Heart left ventricle (tissue), 16 donors: Measurements from ENCODE around the gene EIF2B2. TPM values are rescaled to one million over a fixed set of nuclear protein-coding genes. Genes with fewer than 3 reads are reported as not detected.
A peak's percentile ranks its signal among the peaks of the same experiment; 100 is the strongest.

ENCODE experiments used
- ATAC-seq, 4 donors: fragments of 200-7000 bp; cut with Tn5 transposase; one replicate each; pipeline ENCODE4 v1.9.1; 2020 to 2022; ENCODE audit warnings: moderate library complexity in 4 of 4, mild to moderate bottlenecking in 3 of 4, moderate number of reproducible peaks in 1 of 4
- DNase-seq, 5 donors: peaks; one replicate each; pipeline ENCODE4 v3.0.0-alpha.2; 2020
- H3K27ac ChIP-seq, 12 donors: fragments of 200-600 bp; sonication (generic) in 4 of 12; one replicate each; pipeline versions ENCODE4 v1.5.0 to v1.8.0; 2016 to 2022; ENCODE audit warnings: mild to moderate bottlenecking in 2 of 12
- H3K27me3 ChIP-seq, 9 donors: fragments of 200-600 bp; sonication (generic) in 2 of 9; one replicate each; pipeline versions ENCODE4 v1.5.1 to v1.8.0; 2016 to 2022; ENCODE audit warnings: mild to moderate bottlenecking in 3 of 9
- H3K36me3 ChIP-seq, 9 donors: fragments of 200-600 bp; sonication (generic) in 2 of 9; one replicate each; pipeline versions ENCODE4 v1.5.0 to v1.8.0; 2018 to 2022; ENCODE audit warnings: mild to moderate bottlenecking in 2 of 9
- H3K4me1 ChIP-seq, 12 donors: fragments of 200-600 bp; sonication (generic) in 4 of 12; one replicate each; pipeline versions ENCODE4 v1.5.0 to v1.8.0; 2016 to 2022; ENCODE audit warnings: mild to moderate bottlenecking in 3 of 12
- H3K4me3 ChIP-seq, 12 donors: fragments of 200-600 bp; sonication (generic) in 4 of 12; one replicate each; pipeline versions ENCODE4 v1.5.0 to v1.8.0; 2017 to 2022; ENCODE audit warnings: mild to moderate bottlenecking in 9 of 12, moderate library complexity in 4 of 12
- H3K9me3 ChIP-seq, 12 donors: fragments of 200-600 bp; sonication (generic) in 4 of 12; one replicate each; pipeline versions ENCODE4 v1.5.0 to v1.8.0; 2016 to 2022; ENCODE audit warnings: mild to moderate bottlenecking in 1 of 12
- POLR2A ChIP-seq, 2 donors: fragments of 450-650 bp; IDR thresholded peaks; one replicate each; pipeline ENCODE4 v1.6.1; 2017; ENCODE audit warnings: antibody characterized with exemption in 2 of 2, mild to moderate bottlenecking in 2 of 2, moderate library complexity in 2 of 2
- WGBS, 4 donors: extraction: QIAGEN DNeasy Blood & Tissue Kit in 2 of 4; methylation state at CpG; one replicate each; pipeline versions ENCODE4 v1.1.5 to v1.1.7; 2013 to 2018; 5-methylcytosine and 5-hydroxymethylcytosine counted together
- intact Hi-C, 10 donors: fragments of 100-400 bp; cut with DNase I; formaldehyde crosslinking; loops; one replicate each; pipeline versions ENCODE4 v1.11.1 to v1.14.2; 2022
- polyA plus RNA-seq, 2 donors: library from polyadenylated mRNA; stranded (reverse); fragments of 200-250 nt; gene quantifications; one replicate each; pipeline ENCODE4 v1.2.3, GENCODE V29; 2013
- total RNA-seq, 9 donors: library from RNA; depleted of rRNA in 2 of 9; stranded (reverse); fragments of >200 nt in 2 of 9; fragmentation: NEBNext Ultra II Directional in 3 of 9; extraction: Animal tissue kit (Norgen Biotek cat#: 25700) in 3 of 9; gene quantifications; one replicate each; pipeline versions ENCODE4 v1.1.0 to v1.2.4, GENCODE V29; 2016 to 2023
- TF ChIP-seq, protein P1 (sequence below), 12 donors: fragments of 200-600 bp; sonication (generic) in 4 of 12; IDR thresholded peaks; one replicate each; pipeline versions ENCODE4 v1.5.0 to v1.8.0; 2018 to 2022; ENCODE audit warnings: antibody characterized with exemption in 12 of 12, mild to moderate bottlenecking in 5 of 12
- donor health status: ischemic (EF 13 %, LVEDD 7.1; RV severe dilation, severe dysfunction).
- donor health status: healthy with polysubstance abuse.
- donor health status: DM: no; HTN: yes; CAD: no.
- donor health status: DM: no; HTN: no; CAD: no.
- donor health status: ischemic (EF 25% LVEDD 6.9; RV normal size, moderate dysfunction).
- donor health status: ischemic (EF 25% LVEDD 5.7; RV mildly dilated, moderate dysfunction).
- donor health status: healthy.
- donor health status: DM: yes; HTN: yes; CAD: no.
- donor health status: ischemic (EF 35%, LVEDD 5.7; RV mildly dilated, moderate dysfunction).
- donor health status: nonischemic (EF 11% LVEDD 7.7; RV severe dilation, severe dysfunction).
- donor health status: DM: yes; HTN: yes; CAD: no.
- donor health status: PGD.
- donor health status: ischemic (EF 29% LVEDD 5.4; RV normal size, mild dysfunction).
- donor health status: nonischemic (EF 23%, LVEDD 6.1; RV moderate dilation, normal function).

EIF2B2 gene
- total and polyA plus RNA-seq, 11 donors = 16.0 to 68.8 (median 30.3) TPM

DNA sequence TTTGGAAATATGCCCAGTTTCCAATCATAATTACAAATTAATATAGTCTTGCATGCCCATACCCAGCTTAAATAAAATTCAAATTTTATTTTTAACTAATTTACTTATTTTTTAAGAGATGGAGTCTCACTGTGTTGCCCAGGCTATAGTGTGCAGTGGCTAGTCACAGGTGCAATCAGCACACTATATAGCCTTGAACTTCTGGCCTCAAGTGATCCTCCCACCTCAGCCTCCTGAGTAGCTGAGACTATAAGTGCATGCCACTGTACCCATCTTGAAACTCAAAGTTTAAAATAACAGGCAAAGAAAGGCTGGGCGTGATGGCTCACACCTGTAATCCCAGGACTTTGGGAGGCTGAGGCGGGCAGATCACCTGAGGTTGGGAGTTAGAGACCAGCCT is 38.2 kb downstream of the EIF2B2 start:
- TF ChIP-seq, protein P1, sequence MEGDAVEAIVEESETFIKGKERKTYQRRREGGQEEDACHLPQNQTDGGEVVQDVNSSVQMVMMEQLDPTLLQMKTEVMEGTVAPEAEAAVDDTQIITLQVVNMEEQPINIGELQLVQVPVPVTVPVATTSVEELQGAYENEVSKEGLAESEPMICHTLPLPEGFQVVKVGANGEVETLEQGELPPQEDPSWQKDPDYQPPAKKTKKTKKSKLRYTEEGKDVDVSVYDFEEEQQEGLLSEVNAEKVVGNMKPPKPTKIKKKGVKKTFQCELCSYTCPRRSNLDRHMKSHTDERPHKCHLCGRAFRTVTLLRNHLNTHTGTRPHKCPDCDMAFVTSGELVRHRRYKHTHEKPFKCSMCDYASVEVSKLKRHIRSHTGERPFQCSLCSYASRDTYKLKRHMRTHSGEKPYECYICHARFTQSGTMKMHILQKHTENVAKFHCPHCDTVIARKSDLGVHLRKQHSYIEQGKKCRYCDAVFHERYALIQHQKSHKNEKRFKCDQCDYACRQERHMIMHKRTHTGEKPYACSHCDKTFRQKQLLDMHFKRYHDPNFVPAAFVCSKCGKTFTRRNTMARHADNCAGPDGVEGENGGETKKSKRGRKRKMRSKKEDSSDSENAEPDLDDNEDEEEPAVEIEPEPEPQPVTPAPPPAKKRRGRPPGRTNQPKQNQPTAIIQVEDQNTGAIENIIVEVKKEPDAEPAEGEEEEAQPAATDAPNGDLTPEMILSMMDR (IDR thresholded peaks at IDR 0.05) = no peak
- no peak for TF ChIP-seq POLR2A (IDR thresholded peaks at IDR 0.05)
- DNase-seq (no peak), ATAC-seq (no peak)
- 94 to 98% (median 97%) methylated on average over 2 of the region's 2 CpGs for WGBS, 4 donors
- Histone ChIP-seq H3K4me3 (no peak overlapping the region), H3K27ac (no peak overlapping the region), H3K4me1 (peaks cover 0 to 21% (median 7%) of the 10 kb centered on the region in 12 donors), H3K36me3 (peaks cover 0 to 67% (median 48%) of the 10 kb centered on the region in 9 donors), H3K27me3 (no peaks in the 10 kb centered on the region), H3K9me3 (no peaks in the 10 kb centered on the region)
- intact Hi-C loops = no loop called here

DNA sequence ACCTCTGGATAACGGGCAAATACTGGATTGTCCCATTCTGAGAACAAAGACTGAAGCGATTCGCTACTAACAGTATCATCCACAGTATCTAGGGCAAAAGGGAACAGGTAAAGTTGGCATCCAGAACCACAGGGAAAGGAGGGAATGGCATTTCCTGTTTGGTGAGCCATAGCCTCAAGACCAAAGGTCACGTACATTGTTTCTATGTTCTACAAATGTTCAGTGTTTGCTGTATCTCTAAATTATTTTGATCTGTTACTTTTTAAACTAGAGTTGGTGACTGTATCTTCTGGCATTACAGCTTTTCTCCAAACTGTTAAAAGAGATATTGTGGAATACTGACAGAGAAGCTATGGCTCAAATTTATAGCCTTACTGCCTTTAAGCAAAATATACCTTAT is 38.9 kb downstream of the EIF2B2 start:
- ATAC-seq = no peak
- peaks cover 0 to 60% (median 41%) of the 10 kb centered on the region in 9 donors for H3K36me3 ChIP-seq

DNA sequence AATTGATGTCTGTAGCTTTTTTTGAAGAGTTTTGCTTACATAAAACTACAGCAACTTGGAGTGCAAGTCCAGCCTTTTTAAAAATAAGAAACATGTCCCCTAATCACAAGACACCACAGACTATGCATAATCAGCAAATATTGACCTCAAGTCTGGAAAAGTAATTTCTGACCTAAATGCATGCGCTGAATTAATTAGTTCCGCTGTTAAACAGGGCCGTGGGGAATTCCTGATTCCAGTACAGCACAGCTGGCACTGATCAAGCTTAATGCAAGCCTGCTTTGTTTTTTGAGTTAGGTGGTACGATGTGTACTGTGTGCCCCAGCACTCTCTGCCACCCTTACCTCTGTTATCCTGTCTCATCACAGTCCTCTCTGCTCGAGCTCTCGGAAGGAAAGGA is 39.3 kb downstream of the EIF2B2 start:
- Histone ChIP-seq H3K4me1 (peaks cover 0 to 27% (median 10%) of the 10 kb centered on the region in 12 donors), H3K9me3 (no peaks in the 10 kb centered on the region), H3K36me3 (peaks cover 0 to 56% (median 37%) of the 10 kb centered on the region in 9 donors), H3K27ac (peak overlapping the region in 1 of 12 donors; percentile 3), H3K4me3 (no peak overlapping the region), H3K27me3 (no peaks in the 10 kb centered on the region)
- ATAC-seq (no peak), DNase-seq (no peak)
- no peak for TF ChIP-seq POLR2A (IDR thresholded peaks at IDR 0.05)
- TF ChIP-seq, protein P1 (IDR thresholded peaks at IDR 0.05) = no peak
- intact Hi-C loops = no loop called here
- WGBS, 4 donors = 52 to 64% (median 60%) methylated on average over 6 of the region's 6 CpGs

More for the DNA sequence above, 38.9 kb downstream of the EIF2B2 start:
- TF ChIP-seq, protein P1 (IDR thresholded peaks at IDR 0.05) = no peak
- no peak for TF ChIP-seq POLR2A (IDR thresholded peaks at IDR 0.05)
- Histone ChIP-seq H3K27me3 (no peaks in the 10 kb centered on the region), H3K27ac (peak overlapping the region in 1 of 12 donors; percentile 3), H3K4me3 (no peak overlapping the region), H3K9me3 (no peaks in the 10 kb centered on the region), H3K4me1 (peaks cover 0 to 27% (median 9%) of the 10 kb centered on the region in 12 donors)
- 94 to 96% (median 94%) methylated on average over 4 of the region's 4 CpGs for WGBS, 4 donors
- intact Hi-C loops = no loop called here
- no peak for DNase-seq

DNA sequence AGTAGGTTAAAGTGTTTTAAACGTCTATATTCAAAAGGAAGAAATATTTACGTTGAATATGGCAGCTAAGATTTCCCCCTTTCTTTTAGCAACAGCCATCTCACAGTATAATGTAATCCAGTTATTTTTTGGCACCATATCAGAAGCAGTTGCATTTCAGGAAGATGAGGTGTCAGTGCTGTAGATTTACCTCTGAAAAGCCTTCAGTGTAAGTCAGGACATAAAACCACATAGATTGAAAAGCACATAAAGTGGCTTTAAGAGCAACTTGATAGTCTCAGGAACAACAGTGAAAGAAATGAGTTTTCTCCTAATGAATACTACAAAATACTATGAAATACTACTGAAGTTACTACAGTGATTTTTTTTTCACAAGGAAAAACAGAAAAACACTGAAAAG is 41.6 kb downstream of the EIF2B2 start:
- Histone ChIP-seq H3K9me3 (no peaks in the 10 kb centered on the region), H3K27me3 (no peaks in the 10 kb centered on the region), H3K36me3 (peaks cover 0 to 36% (median 14%) of the 10 kb centered on the region in 9 donors), H3K4me3 (no peak overlapping the region), H3K4me1 (peaks cover 0 to 38% (median 14%) of the 10 kb centered on the region in 12 donors), H3K27ac (no peak overlapping the region)
- intact Hi-C loops = no loop called here
- ATAC-seq (no peak), DNase-seq (no peak)
- 23 to 45% (median 34%) methylated on average over 2 of the region's 2 CpGs for WGBS, 4 donors
- no peak for TF ChIP-seq POLR2A (IDR thresholded peaks at IDR 0.05)
- TF ChIP-seq, protein P1 (IDR thresholded peaks at IDR 0.05) = no peak
